Occipital lobe (tissue), 2 donors: Measurements from ENCODE around the gene SCGB1A1. TPM values are rescaled to one million over a fixed set of nuclear protein-coding genes. Genes with fewer than 3 reads are reported as not detected.

Source experiments
- DNase-seq: peaks from one replicate; lab custom pipeline; 2025; lab: John Stamatoyannopoulos, UW
- total RNA-seq: library from RNA; depleted of rRNA; stranded (reverse); fragments of >200 nt; gene quantifications from one replicate; pipeline ENCODE4 v1.2.3, GENCODE V29; 2014

SCGB1A1 gene
- total RNA-seq, 1 donor from 2014 or later = not detected

- DNase-seq = no peak
These were observed 20.5 kb upstream of the SCGB1A1 start for GRCh38 chr11:62398011-62398994.

GRCh38 chr11:62399172-62399877, 19.5 kb upstream of the SCGB1A1 start:
- DNase-seq = no peak

- DNase-seq = no peak
These were observed 19.0 kb upstream of the SCGB1A1 start for GRCh38 chr11:62399878-62400266.

GRCh38 chr11:62400281-62400680, 18.6 kb upstream of the SCGB1A1 start:
- DNase-seq = no peak

GRCh38 chr11:62400760-62401159, 18.1 kb upstream of the SCGB1A1 start:
- DNase-seq = peak; percentile 43

GRCh38 chr11:62401356-62401755, 17.5 kb upstream of the SCGB1A1 start:
- no peak for DNase-seq

- DNase-seq = no peak
These were observed 17.0 kb upstream of the SCGB1A1 start for GRCh38 chr11:62401811-62402210.

- DNase-seq = no peak
These were observed 16.4 kb upstream of the SCGB1A1 start for GRCh38 chr11:62402226-62402959.

- no peak for DNase-seq
These were observed 15.7 kb upstream of the SCGB1A1 start for GRCh38 chr11:62402960-62403730.

- no peak for DNase-seq
These were observed 14.4 kb upstream of the SCGB1A1 start for GRCh38 chr11:62404435-62404834.

GRCh38 chr11:62404901-62405300, 13.9 kb upstream of the SCGB1A1 start:
- no peak for DNase-seq

- DNase-seq = no peak
These were observed 12.8 kb upstream of the SCGB1A1 start for GRCh38 chr11:62406034-62406433.

- no peak for DNase-seq
These were observed 9.0 kb upstream of the SCGB1A1 start for GRCh38 chr11:62409831-62410230.

GRCh38 chr11:62410972-62411371, 7.9 kb upstream of the SCGB1A1 start:
- DNase-seq = no peak

- DNase-seq = peak; percentile 48
These were observed 7.3 kb upstream of the SCGB1A1 start for GRCh38 chr11:62411524-62411923.

GRCh38 chr11:62413060-62413696, 5.7 kb upstream of the SCGB1A1 start:
- DNase-seq = no peak

- DNase-seq = no peak
These were observed 2.2 kb upstream of the SCGB1A1 start for GRCh38 chr11:62416596-62416995.

- no peak for DNase-seq
These were observed 697 bp upstream of the SCGB1A1 start for GRCh38 chr11:62418136-62418535.

- no peak for DNase-seq
These were observed 589 bp downstream of the SCGB1A1 start for GRCh38 chr11:62419314-62419929.

- DNase-seq = no peak
These were observed 1.1 kb downstream of the SCGB1A1 start for GRCh38 chr11:62419943-62420342.
